ENCODE measurements around the gene CRLF1.
"Not testable (repeated sequence)": the region's sequence is repeated elsewhere in the genome, so short reads cannot be mapped to it uniquely, and the experiment has no call there.

Gene CRLF1

DNA sequence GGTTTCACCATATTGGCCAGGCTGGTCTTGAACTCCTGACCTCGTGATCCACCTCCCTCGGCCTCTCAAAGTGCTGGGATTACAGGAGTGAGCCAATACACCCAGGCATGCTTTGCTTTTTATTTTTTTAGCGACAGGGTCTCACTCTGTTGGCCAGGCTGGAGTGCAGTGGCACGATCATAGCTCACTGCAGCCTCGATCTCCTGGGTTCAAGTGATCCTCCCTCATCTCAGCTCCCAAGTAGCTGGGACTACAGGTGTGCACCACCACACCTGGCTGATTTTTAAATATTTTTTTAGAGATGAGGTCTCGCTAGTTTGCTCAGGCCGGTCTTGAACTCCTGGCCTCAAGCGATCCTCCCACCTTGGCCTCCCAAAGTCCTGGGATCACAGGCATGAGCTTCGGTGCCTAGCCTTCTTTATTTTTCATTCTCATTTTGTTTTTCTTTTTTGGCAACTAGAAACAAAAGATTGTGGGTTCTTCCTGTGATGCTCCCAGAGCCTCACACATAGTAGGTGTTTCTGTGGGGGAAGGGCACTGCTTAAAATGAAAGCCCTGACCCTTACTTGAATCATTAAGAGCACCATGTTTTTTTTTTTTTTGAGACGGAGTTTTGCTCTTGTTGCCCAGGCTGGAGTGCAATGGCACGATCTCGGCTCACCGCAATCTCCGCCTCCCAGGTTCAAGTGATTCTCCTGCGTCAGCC is 5.8 kb downstream of the CRLF1 start:
- H3K36me3 ChIP-seq (ENCODE audit: control insufficient read depth in 2 of 2, insufficient read depth in 1 of 2, low read length in 2 of 2); H3K27ac ChIP-seq (ENCODE audit: extremely low read depth, low read depth, low read length); H3K4me1 ChIP-seq (ENCODE audit: control insufficient read depth, insufficient read depth, low read length); H3K4me3 ChIP-seq (ENCODE audit: low read depth, low read length); POLR2A ChIA-PET; H3K9me3 ChIP-seq (ENCODE audit: control insufficient read depth, insufficient read depth, low read depth, low read length): not testable (repeated sequence)
- TF ChIP-seq ZNF121 (tag by site-specific recombination; IDR thresholded peaks at IDR 0.05): peak; percentile 55; the same call in 1 of the 2 replicates
- CTCF ChIA-PET: interaction anchor here (1.0 kb wide), 1 partner anchor 11 kb away, joined by 3 read pairs; the partner anchor contains the start of gene TMEM59L

DNA sequence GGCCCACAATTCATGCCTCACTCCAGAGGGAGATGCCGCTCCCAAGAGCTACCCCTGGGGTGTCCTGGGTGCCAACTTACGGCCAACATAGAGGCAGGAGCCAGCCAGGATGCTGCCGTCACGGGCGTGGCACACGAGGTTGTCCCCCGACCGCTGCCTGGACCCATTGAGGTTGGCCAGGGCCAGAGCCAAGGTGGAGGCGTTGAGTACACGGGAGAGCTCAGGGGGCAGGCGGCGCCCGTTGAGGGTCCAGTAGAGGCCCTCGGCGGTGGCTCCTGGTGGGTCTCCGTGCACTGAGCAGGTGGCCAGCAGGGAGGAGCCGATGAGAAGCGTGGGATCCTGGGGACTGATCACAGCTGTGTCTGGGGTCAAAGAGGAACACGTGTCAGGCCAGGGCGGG is 7.1 kb downstream of the CRLF1 start:
- TF ChIP-seq, protein P1, sequence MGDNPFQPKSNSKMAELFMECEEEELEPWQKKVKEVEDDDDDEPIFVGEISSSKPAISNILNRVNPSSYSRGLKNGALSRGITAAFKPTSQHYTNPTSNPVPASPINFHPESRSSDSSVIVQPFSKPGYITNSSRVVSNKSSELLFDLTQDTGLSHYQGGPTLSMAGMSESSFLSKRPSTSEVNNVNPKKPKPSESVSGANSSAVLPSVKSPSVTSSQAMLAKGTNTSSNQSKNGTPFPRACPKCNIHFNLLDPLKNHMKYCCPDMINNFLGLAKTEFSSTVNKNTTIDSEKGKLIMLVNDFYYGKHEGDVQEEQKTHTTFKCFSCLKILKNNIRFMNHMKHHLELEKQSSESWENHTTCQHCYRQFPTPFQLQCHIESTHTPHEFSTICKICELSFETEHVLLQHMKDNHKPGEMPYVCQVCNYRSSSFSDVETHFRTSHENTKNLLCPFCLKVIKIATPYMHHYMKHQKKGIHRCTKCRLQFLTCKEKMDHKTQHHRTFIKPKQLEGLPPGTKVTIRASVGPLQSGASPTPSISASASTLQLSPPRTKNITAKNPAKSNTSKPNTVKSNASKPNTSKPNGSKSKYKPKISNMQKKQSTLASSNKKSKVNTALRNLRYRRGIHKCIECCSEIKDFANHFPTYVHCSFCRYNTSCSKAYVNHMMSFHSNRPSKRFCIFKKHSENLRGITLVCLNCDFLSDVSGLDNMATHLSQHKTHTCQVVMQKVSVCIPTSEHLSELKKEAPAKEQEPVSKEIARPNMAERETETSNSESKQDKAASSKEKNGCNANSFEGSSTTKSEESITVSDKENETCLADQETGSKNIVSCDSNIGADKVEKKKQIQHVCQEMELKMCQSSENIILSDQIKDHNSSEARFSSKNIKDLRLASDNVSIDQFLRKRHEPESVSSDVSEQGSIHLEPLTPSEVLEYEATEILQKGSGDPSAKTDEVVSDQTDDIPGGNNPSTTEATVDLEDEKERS (tag by site-specific recombination; IDR thresholded peaks at IDR 0.05): no peak
- TF ChIP-seq ZNF202 (tag by site-specific recombination; IDR thresholded peaks at IDR 0.05; ENCODE audit: borderline replicate concordance): no peak
- Histone ChIP-seq H3K9me3 (ENCODE audit: control insufficient read depth, insufficient read depth, low read depth, low read length) (no peaks in the 10 kb centered on the region), H3K27ac (ENCODE audit: extremely low read depth, low read depth, low read length) (no peak overlapping the region), H3K4me3 (ENCODE audit: low read depth, low read length) (no peak overlapping the region), H3K4me1 (ENCODE audit: control insufficient read depth, insufficient read depth, low read length) (no peaks in the 10 kb centered on the region), H3K36me3 (ENCODE audit: control insufficient read depth in 2 of 2, insufficient read depth in 1 of 2, low read length in 2 of 2) (no peaks in the 10 kb centered on the region)
- ChIA-PET CTCF (interaction anchor here (0.6 kb wide), 1 partner anchor 90 kb away, joined by 8 read pairs; no protein-coding TSS in a partner anchor), POLR2A (interaction anchor here (0.6 to 0.9 kb wide), 2 partner anchors 11 to 41 kb away, joined by 3 to 6 read pairs; partner anchors contain the start of gene REX1BD)

DNA sequence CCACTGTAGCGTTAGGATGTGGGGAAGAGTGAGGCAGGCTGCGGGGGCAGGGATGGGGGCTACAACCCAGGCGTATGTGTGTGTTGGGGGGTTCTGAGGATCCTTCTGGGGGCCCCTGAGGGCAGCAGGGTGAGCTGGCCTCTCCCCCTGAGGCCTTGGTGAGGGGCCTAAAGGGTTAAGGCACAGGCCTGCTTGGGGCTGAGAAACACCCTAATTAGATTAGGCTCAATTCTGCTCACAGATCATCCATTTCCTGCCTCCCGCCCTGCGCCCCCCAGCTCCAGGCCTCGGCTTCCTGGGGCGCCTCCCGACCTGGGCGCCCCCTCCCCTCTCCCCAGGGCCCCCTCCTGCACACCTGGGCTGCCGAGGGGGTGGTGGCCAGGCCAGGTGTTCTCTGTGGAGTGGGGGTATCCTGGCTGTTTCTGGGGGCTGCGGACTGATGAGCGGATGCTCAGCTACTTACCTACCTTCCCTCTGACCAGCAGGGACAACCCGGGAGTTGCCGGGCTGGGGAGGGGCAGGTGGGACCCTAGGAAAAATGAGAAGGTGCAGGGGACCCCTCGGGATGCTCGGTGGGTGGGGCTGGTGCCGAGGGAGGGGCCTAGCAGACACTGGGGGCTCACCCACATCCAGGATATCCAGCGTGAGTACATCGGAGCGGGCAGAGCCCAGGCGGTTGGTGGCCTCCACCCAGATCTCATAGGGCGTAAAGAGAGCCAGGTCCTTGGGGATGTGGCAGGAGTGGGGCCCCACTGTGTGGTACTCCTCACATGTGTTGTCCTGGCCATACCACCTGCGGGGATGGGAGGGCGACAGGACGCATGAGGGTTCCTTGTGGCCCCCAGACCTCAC is 8.6 kb downstream of the CRLF1 start:
- ChIA-PET POLR2A (no interaction called here), CTCF (interaction anchor here (0.6 to 0.9 kb wide), 3 partner anchors 54 to 120 kb away, joined by 3 read pairs; no protein-coding TSS in a partner anchor)
- Histone ChIP-seq H3K4me3 (ENCODE audit: low read depth, low read length) (no peak overlapping the region), H3K27ac (ENCODE audit: extremely low read depth, low read depth, low read length) (no peak overlapping the region), H3K36me3 (ENCODE audit: control insufficient read depth in 2 of 2, insufficient read depth in 1 of 2, low read length in 2 of 2) (no peaks in the 10 kb centered on the region), H3K4me1 (ENCODE audit: control insufficient read depth, insufficient read depth, low read length) (no peaks in the 10 kb centered on the region), H3K9me3 (ENCODE audit: control insufficient read depth, insufficient read depth, low read depth, low read length) (no peaks in the 10 kb centered on the region)
- TF ChIP-seq ZSCAN23 (tag by site-specific recombination; IDR thresholded peaks at IDR 0.05) (no peak), ZNF530 (tag by site-specific recombination; IDR thresholded peaks at IDR 0.05; ENCODE audit: low read depth) (no peak), ZNF23 (tag by site-specific recombination; IDR thresholded peaks at IDR 0.05; ENCODE audit: borderline replicate concordance) (no peak), ZNF146 (tag by site-specific recombination; IDR thresholded peaks at IDR 0.05) (no peak), SP2 (tag by site-specific recombination; IDR thresholded peaks at IDR 0.05) (no peak), ZNF248 (tag by site-specific recombination; IDR thresholded peaks at IDR 0.05) (no peak), ZNF610 (tag by site-specific recombination; IDR thresholded peaks at IDR 0.05; ENCODE audit: borderline replicate concordance) (no peak), ZNF623 (tag by site-specific recombination; IDR thresholded peaks at IDR 0.05) (no peak), ZNF624 (tag by site-specific recombination; IDR thresholded peaks at IDR 0.05) (no peak), SP7 (tag by site-specific recombination; IDR thresholded peaks at IDR 0.05) (no peak), MZF1 (tag by site-specific recombination; IDR thresholded peaks at IDR 0.05; ENCODE audit: borderline replicate concordance) (no peak), KLF1 (tag by site-specific recombination; IDR thresholded peaks at IDR 0.05) (no peak), ZBTB48 (tag by site-specific recombination; IDR thresholded peaks at IDR 0.05) (no peak), KLF9 (tag by site-specific recombination; IDR thresholded peaks at IDR 0.05; ENCODE audit: low read depth) (no peak), ZBTB20 (tag by site-specific recombination; IDR thresholded peaks at IDR 0.05) (no peak)
- TF ChIP-seq, protein P2, sequence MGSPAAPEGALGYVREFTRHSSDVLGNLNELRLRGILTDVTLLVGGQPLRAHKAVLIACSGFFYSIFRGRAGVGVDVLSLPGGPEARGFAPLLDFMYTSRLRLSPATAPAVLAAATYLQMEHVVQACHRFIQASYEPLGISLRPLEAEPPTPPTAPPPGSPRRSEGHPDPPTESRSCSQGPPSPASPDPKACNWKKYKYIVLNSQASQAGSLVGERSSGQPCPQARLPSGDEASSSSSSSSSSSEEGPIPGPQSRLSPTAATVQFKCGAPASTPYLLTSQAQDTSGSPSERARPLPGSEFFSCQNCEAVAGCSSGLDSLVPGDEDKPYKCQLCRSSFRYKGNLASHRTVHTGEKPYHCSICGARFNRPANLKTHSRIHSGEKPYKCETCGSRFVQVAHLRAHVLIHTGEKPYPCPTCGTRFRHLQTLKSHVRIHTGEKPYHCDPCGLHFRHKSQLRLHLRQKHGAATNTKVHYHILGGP (tag by site-specific recombination; IDR thresholded peaks at IDR 0.05): no peak
- TF ChIP-seq, protein P3, sequence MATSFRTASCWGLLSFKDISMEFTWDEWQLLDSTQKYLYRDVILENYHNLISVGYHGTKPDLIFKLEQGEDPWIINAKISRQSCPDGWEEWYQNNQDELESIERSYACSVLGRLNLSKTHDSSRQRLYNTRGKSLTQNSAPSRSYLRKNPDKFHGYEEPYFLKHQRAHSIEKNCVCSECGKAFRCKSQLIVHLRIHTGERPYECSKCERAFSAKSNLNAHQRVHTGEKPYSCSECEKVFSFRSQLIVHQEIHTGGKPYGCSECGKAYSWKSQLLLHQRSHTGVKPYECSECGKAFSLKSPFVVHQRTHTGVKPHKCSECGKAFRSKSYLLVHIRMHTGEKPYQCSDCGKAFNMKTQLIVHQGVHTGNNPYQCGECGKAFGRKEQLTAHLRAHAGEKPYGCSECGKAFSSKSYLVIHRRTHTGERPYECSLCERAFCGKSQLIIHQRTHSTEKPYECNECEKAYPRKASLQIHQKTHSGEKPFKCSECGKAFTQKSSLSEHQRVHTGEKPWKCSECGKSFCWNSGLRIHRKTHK (tag by site-specific recombination; IDR thresholded peaks at IDR 0.05): no peak
